T1000 (cell line): ENCODE measurements around the gene NPM1.
"Not testable (repeated sequence)": the region's sequence is repeated elsewhere in the genome, so short reads cannot be mapped to it uniquely, and the experiment has no call there.

Source experiments
- DNase-seq: peaks from one replicate; lab custom pipeline; 2025; ENCODE audit warnings: mixed read lengths; lab: John Stamatoyannopoulos, UW

NPM1 gene

DNA sequence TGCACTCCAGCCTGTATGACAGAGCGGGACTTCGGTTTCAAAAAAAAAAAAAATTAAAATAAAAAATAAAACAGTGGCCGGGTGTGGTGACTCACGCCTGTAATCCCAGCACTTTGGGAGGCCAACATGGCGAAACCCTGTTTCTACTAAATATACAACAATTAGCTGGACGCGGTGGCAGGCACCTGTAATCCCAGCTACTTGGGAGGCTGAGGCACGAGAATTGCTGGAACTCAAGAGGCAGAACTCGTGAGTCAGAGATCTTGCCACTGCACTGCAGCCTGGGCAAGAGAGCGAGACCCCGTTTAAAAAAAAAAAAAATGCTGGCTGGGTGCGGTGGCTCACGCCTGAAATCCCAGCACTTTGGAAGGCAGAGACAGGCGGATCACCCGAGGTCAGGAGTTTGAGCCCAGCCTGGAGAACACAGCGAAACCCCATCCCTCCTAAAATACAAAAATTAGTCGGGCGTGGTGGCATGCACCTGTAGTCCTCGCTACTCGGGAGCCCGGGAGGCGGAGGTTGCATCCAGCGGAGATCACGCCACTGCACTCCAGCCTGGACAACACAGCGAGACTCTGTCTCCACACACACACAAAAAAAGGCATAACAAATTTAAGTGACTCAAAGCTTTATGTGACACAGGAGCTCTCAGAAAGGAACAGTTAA, 1.5 kb upstream of the NPM1 start:
- no peak for DNase-seq

DNA sequence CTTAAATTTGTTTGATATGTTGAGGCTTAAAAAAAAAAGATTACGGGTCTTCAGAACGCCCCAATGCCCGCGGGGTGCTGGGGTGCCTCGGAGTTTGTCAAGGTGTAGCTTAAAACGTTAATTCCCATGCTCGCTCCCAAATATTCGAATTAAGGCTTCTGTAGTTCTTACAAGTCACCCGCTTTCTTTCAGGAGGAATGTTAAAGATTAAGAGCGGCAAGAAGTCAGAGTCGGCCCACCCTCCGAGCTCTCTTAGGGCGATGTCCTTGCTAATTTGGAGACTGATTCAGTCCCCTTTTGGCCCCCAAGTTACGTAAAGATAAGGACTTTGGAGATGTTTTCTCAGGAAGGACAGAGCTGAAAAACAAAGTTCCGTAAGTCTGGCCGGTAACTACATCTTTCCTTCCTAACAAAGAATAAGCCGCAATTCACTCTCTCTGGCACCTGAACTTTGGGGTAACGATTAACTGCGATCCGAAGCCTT, 746 bp upstream of the NPM1 start:
- no peak for DNase-seq

DNA sequence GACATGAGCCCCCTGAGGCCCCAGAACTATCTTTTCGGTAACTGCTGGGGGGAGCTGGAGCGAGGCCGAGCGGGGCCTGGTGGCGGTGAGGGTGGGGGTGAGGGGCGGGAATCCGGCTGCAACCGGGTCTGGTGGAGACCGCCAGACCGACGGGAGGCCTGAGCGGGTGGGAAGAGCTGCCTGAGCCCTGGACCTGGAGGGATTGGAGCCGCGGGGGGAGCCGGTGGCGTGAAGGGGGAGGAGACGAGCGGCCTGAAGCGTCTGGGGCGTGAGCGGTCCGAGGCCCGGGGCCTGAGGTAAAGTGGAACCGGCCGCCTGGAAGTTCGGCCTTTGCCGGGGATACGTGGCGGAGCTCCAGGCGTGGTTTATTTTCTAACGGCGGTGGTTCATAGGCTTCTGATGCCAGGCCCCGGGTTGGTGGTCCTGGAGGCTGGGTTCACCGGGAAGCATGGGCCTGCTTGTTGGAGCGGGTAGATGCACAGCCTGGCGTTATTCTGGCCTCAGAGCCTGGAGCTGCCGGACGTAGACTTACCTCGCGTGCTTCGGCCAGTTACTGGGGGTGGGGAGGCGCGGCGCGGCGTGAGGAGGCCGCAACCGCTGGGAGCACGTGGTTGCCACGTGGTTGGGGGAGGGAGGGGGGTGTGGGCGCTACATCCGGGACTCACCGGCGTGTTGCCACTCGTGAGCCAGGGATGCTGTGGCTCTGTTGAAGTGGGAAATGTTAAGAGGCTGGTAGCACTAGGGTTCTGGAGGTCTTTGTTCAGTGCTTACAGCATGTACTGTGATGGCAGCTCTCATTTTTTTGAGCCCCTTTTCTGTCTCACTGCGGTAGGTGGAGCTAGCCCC, 544 bp downstream of the NPM1 start:
- DNase-seq: peak; percentile 79

DNA sequence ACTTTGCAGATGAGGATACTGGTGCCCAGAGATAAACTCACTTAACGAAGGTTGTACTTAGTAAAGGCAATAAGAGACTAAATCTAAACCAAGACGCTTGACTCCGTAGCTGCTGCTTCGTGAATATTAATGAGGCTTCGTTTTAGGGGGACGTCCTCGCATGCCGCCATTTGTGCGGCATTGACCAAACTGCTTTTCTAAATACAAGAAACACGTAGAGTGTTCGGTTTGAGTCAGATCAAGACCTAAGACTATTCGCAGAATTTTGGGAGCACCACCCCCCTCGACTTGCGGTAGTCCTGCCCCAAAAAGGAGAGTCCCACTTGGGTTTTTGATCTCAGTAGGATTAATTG, 1.1 kb downstream of the NPM1 start:
- DNase-seq: no peak

DNA sequence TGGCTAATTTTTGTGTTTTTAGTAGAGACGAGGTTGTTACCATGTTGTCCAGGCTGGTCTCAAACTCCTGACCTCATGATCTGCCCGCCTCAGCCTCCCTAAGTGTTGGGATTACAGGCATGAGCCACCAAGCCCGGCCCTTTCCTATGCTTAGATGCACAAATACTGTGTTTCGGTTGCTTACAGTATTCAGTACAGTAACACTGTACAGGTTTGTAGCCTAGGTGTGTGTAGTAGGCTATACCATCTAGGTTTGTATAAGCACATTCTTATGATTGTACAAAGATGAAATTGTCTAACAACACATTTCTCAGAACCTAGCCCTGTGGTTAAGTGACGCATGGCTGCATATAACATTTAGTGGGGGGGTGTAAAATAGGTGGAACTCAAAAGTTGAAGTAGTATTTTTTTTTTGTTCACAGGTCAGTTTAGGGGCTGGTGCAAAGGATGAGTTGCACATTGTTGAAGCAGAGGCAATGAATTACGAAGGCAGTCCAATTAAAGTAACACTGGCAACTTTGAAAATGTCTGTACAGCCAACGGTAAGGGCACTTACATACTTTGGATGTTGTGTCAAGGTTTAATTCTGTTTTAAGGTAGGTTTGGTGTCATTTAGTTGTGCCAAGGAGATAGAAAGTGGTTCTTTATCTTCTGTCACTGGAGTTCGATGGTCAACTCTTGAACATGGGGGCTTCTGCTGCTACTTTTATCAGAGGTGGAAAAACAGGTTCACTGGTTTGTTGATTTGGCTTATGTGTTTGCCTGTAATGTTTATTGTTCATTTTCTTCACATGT, 3.4 kb downstream of the NPM1 start:
- no peak for DNase-seq

DNA sequence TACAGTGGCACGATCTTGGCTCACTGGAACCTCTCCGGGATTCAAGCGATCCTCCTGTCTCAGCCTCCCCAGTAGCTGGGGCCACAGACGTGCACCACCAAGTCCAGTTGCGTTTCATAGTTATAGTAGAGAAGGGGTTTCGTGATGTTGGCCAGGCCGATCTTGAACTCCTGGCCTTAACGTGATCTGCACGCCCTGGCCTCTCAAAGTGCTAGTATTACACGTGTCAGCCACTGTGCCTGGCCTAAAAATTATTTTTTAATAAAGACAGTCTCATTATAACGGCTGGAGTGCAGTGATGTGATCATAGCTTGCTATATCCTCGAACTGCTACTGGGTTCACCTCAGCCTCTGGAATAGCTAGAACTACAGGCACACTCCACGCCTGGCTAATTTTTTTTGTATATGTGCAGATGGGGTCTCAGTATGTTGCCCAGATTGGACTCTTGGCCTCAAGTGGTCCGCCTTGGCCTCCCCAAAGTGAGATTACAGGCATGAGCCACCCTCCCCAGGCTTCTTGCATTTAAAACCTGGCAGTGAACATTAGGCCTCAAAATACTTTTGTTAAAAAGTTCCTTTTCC, 4.4 kb downstream of the NPM1 start:
- no peak for DNase-seq

DNA sequence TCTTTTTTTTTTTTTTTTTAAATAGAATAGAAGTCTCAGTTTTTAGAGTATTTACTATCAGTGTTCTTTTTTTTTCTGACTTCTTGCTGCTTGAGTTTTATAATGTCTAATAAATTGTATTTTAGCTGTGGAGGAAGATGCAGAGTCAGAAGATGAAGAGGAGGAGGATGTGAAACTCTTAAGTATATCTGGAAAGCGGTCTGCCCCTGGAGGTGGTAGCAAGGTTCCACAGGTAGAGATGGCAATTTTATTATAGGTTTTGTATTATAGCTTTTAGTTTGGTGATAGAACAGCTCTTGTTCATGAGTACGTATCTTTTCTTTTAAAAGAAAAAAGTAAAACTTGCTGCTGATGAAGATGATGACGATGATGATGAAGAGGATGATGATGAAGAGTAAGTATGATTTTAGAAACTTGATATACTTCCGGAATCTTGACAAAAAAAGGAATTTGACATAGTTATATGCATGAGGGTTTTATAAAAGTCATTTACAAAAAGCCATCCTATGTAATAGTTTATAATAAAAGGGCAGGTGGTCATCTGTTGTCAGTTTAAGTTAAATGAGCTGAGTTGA, 5.0 kb downstream of the NPM1 start:
- DNase-seq: no peak

DNA sequence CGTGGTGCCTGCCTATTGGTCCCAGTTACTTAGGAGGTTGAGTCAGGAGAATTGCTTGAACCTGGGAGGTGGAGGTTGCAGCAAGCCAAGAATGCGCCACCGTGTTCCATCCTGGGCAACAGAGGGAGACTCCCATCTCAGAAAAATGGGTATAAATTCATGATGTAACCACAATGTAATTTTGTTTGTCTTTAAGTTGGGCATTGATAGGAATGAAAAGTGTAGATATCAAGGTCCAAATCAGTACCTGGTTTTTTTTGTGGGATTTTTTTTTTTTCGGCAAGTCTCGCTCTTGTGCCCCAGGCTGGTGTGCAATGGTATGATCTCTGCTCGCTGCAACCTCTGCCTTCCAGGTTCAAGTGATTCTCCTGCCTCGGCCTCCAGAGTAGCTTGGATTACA, 7.4 kb downstream of the NPM1 start:
- DNase-seq: no peak

DNA sequence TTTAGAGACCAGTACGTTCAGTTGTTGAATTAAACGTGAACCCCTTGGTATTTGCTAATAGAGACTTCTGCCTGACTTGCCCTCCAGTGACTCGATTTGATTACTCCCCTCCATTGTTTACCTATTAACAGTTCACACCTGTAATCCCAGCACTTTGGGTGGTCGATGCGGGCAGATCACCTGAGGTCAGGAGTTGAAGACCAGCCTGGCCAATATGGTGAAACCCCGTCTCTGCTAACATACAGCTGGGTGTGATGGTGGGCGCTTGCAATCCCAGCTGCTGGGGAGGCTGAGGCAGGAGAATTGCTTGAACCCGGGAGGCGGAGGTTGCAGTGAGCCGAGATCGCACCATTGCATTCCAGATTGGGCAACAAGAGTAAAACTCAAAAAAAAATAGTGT, 8.9 kb downstream of the NPM1 start:
- DNase-seq: not testable (repeated sequence)

DNA sequence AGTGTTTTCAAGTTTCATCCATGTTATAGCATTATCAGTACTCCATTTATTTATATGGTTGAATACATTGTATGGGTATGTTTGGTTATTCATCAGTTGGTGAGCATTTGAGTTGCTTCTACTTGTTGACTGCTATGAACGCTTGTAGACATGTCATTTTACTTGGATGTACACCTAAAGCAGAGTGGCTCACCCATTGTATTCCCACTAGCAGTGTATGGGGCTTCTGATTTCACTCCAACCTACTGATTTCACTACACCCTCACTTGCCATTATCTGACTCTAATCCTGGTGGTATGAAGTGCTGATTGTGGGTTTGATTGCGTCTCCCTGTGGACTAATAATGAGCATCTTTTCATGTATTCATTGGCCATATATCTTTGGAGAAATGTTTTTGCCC, 9.5 kb downstream of the NPM1 start:
- DNase-seq: no peak

DNA sequence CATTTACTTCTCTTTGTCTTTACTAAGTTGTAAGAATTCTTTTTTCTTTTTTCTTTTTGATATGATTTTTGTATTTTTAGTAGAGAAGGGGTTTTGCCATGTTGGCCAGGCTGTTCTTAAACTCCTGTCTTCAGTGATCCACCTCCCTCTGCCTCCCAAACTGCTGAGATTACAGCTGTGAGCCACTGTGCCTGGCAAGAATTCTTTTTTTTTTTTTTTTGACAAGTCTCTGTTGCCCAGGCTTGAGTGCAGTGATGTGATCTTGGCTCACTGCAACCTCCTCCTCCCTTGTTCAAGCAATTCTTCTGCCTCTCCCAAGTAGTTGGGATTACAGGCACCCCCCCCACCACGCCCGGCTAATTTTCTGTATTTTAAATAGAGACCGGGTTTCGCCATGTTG, 9.9 kb downstream of the NPM1 start:
- no peak for DNase-seq

DNA sequence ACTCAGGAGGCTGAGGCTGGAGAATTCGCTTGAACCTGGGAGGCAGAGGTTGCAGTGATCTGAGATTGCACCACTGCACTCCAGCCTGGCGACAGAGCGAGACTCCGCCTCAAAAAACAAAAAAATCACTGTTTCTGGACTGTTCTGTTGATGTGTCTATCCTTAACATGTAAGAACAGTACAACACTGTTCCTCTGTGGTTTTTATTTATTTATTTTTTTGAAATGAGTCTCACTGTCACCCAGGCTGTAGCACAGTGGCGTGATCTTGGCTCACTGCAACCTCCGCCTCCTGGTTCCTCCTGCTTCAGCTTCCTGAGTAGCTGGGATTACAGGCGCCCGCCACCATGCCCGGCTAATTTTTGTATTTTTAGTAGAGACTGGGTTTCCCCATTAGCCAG, 11.0 kb downstream of the NPM1 start:
- DNase-seq: not testable (repeated sequence)

DNA sequence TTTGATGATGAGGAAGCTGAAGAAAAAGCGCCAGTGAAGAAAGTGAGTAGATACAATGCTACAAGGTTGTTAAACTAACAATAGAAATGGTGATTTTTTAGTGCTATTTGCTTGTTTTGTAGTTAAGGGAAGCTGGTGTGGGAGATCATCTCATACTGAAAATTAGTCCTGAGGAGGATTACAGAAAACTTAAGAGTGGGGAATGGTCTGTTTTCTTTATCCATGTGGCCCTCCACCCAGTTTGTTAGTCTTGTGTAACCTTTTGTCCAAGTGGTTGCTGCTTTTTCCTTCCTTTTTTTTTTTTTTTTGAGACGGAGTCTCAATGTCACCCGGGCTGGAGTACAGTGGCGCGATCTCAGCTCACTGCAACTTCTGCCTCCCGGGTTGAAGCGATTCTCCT, 12.5 kb downstream of the NPM1 start:
- no peak for DNase-seq

DNA sequence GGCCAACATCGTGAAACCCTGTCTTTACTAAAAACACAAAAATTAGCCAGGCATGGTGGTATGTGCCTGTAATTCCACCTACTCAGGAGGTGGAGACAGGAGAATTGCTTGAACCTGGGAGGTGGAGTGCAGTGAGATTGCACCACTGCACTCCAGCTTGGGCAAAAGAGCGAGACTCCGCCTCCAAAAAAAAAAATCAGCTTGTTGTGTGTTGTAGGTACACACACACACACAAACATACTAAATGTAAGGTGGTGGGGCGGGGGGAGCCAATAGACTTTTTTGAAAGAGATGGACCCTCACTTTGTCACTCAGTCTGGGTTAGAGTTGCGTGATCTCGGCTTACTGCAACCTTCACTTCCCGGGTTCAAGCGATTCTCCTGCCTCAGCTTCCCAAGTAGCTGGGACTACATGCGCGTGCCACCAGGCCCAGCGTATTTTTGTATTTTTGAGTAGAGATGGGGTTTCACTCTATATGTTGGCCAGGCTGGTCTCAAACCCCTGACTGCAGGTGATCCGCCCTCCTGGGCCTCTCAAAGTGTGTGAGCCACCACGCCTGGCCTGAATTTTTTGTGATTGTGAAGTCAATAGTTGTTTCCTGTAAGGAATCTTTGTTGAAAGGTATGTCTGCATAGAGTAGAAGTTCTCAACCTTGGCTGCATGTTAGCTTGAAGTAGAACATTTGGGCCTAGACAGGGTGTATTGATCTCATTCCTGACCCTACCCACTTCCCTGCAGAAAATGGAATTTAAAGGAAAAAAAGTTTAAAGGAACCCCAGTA, 13.7 kb downstream of the NPM1 start:
- DNase-seq: no peak

DNA sequence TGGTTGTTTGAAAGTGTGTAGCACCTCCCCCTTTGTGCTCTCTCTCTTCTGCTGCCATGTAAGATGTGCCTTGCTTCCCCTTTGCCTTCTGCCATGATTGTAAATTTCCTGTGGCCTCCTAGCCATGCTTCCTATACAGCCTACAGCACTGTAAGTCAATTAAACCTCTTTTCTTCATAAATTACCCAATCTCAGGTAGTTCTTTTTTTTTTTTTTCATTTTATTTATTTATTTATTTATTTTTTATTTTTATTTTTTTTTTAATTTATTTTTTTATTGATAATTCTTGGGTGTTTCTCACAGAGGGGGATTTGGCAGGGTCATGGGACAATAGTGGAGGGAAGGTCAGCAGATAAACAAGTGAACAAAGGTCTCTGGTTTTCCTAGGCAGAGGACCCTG, 15.1 kb downstream of the NPM1 start:
- not testable (repeated sequence) for DNase-seq

DNA sequence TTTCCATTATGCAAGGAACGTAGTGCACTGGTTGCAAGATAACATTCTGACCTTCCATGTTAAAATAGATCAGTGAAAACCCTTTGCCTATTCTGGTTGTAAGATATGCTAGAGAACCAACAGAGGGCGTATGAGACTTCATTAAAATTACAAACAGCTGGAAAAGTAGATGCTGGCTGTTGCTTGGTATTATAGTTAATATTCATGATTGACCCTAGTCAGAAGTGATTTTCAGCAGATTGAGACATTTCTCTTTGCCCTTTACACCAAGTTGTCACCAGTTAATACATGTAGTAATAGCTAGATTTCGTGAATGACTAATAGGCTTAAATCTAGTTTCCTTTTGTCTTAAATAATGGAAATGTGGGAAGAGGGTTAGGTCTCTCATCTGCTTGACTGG, 18.0 kb downstream of the NPM1 start:
- DNase-seq: no peak

DNA sequence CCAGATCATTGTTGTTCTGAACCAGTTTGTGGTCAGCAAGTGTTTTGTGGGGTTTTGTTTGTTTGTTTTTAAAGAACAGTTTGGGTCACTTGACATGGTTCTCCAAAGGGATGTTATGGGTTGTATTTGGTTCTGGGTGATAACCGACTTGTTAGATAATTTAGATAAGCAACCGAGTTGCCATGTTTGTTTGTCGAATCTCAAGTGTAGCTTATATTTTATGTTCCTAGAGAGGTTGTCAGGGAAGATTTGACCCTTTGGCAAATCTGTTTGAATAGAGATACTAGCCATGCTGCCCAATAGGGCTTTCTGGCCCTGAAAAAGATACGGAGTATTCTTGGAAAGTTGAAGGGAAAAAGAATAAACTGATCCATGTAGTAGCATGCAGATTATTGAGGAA, 19.6 kb downstream of the NPM1 start:
- DNase-seq: no peak

DNA sequence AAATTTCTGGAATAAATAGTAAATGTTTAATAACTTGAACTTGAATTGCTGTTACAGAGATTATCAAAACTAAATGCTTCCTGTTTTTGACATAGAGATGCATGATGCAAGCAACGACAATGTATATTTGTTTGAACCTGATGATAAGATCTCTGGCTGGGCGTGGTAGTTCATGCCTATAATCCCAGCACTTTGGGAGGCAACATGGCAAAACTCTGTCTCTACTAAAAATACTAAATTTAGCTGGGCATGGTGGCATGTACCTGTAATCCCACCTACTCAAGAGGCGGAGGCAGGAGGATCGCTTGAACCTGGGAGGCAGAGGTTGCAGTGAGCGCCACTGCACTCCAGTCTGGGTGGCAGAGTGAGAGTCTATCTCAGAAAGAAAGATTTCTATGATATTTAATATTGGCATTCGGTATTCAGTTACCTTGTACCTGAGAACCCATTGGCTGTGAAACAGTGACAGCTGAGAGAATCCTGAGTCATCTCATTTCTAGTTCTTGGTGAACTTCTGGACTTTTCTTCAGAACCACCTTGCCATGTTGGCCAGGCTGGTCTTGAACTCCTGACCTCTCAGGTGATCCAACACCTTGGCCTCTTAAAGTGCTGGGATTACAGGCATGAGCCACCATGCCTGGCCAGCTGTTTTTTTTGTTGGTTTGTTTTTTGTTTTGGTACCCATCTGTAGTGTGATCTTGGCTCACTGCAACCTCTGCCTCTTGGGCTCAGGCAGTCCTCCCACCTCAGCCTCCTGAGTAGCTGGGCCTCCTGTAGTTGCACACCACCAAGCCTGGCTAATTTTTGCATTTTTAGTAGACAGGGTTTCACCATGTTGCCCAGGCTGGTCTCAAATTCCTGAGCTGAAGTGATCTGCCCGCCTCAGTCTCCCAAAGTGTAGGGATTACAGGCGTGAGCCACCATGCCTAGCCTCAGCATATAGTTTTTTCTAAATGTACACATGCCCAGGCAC, 21.8 kb downstream of the NPM1 start:
- DNase-seq: no peak

DNA sequence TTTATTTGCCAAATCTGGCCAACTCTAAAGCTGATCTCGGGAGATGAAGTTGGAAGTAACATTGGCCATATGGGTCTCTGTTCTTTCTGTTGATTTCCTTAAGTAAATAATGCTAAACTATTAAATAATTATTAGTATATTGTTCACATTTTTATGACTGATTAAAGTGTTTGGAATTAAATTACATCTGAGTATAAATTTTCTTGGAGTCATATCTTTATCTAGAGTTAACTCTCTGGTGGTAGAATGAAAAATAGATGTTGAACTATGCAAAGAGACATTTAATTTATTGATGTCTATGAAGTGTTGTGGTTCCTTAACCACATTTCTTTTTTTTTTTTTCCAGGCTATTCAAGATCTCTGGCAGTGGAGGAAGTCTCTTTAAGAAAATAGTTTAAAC, 22.5 kb downstream of the NPM1 start:
- no peak for DNase-seq

DNA sequence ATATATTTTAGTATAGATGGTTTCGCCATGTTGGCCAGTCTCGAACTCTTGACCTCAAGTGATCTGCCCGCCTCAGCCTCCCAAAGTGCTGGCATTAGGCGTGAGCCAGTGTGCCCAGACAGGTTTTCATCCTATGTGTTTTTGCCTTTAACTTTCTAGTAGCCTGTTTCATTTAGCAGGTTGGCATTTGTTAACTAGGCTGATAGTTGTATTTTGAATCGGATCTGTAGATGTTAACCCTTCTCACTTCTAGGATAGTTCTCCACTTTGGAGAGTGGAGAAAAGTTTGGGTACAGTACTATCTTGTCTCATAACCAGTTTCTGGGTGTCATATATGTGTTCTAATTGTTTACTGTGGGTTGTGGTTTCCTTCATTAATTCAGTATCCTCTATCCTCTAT, 24.5 kb downstream of the NPM1 start:
- no peak for DNase-seq
